Adipocyte (in vitro differentiated cells): ENCODE data around the gene CTDNEP1.
A peak's percentile ranks its signal among the peaks of the same experiment; 100 is the strongest.

ENCODE experiments used
- DNase-seq: peaks from one replicate; pipeline ENCODE4 v3.0.0-alpha.2; 2015; ENCODE audit warnings: low read depth
- H3K27me3 ChIP-seq: replicated peaks from 2 replicates; pipeline ENCODE4 v1.7.0; 2013; ENCODE audit warnings: mild to moderate bottlenecking, low read length, moderate library complexity; ENCODE audit not compliant: control insufficient read depth, insufficient read depth
- H3K36me3 ChIP-seq: 2 replicates; pipeline ENCODE4 v1.7.0; 2013; ENCODE audit warnings: low read length, mild to moderate bottlenecking, moderate library complexity; ENCODE audit not compliant: control insufficient read depth, insufficient read depth, severe bottlenecking
- H3K4me1 ChIP-seq: 2 replicates; pipeline ENCODE4 v1.7.0; 2013; ENCODE audit warnings: mild to moderate bottlenecking, low read length, moderate library complexity; ENCODE audit not compliant: control insufficient read depth, insufficient read depth
- H3K4me3 ChIP-seq: 2 replicates; pipeline ENCODE4 v1.7.0; 2013; ENCODE audit warnings: mild to moderate bottlenecking, low read length, moderate library complexity
- H3K9ac ChIP-seq: 2 replicates; pipeline ENCODE4 v1.7.0; 2013; ENCODE audit warnings: mild to moderate bottlenecking, low read length, moderate library complexity
- H3K9me3 ChIP-seq: 2 replicates; pipeline ENCODE4 v1.7.0; 2013; ENCODE audit warnings: mild to moderate bottlenecking, low read length, moderate library complexity; ENCODE audit not compliant: control insufficient read depth

CTDNEP1 gene

DNA sequence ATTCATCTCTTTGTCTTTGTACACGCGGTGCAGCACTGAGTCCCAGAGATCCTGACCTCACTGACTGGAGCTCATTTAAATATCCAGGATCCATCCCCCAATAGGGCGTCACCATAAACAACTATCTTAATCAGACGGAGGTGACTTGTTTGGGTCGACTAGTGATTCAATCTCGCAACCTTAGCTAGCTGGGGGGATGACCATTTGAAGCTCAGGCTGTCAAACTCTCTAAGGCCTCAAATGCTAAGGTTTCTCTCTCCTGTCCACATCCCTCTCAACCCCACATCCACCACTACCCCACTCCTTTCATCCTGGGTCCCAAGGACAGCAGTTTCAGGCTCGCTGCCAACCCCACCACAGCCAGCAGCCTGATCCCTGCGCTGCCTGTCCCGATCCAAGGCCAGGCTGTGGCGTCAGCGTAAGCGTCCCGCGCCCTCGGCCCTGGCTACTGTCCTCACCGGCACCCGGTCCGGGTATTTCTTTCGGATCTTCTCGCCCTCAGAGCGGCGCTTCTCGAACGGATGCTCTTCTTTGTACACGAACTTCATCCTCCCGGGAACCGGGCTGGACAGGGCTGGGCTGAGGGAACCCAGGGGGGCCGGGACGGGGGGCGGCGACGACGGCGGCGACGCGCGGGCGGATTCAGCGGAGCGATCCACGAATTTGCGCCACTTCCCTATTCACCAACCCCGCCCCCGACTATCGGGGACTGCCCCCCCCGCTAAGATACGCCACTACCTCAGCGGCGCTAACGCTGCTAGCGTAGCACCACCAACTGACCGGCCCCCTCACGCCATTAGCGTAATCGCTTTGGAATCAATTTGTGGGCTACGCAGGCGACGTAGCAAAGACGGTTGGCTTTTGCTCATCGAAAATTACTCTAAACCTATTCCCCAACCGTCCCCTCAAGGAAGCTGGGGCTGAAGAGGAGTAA is 9.5 kb downstream of the CTDNEP1 start, which contains the start of gene GABARAP:
GABARAP (minus strand) TSS at position 667 of the 934 bp plus-strand sequence; CDS start at position 548, 119 bp downstream.
- H3K9me3 ChIP-seq, result no peaks in the 10 kb centered on the region
- peak; percentile 98 for DNase-seq
- peaks cover 40% of the 10 kb centered on the region for H3K36me3 ChIP-seq
- H3K27me3 ChIP-seq, result no peaks in the 10 kb centered on the region
- H3K4me3 ChIP-seq, result peak within 1 kb of the TSS; percentile 98
- H3K4me1 ChIP-seq, result peaks cover 31% of the 10 kb centered on the region
- H3K9ac ChIP-seq, result peak within 1 kb of the TSS; percentile 99

DNA sequence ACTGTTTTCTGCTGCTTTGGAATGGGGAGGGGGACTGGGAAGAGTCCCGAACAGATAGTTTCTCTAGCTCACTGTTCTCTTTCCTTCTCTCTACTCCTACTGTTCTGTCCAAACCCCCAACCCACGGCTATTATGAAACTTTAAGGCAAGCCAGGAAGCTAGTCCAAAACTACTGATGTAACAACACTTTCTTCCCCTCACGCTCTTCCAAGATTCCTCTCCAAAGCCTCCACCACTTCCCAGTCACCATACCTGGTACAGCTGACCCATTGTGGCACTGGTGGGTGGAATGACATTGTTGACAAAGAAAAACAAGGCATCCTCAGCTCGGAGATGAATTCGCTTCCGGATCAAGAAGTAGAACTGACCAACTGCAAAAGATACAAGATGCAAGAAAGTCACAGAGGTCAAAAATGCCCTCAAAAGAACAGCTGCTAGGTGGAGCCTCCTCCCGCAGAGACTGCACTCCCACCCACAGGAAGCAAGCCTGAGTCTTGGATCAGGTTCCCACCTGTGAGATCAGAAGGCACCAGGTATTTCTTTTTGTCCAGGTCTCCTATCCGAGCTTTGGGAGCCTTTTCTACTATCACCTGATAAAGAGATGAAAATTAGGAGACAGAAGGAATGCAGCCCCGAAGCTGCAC is 10.3 kb downstream of the CTDNEP1 start:
- Histone ChIP-seq H3K4me3 (peak overlapping the region; percentile 98), H3K36me3 (peaks cover 40% of the 10 kb centered on the region), H3K27me3 (no peaks in the 10 kb centered on the region), H3K9ac (peak overlapping the region; percentile 99), H3K9me3 (no peaks in the 10 kb centered on the region), H3K4me1 (peaks cover 38% of the 10 kb centered on the region)
- no peak for DNase-seq

DNA sequence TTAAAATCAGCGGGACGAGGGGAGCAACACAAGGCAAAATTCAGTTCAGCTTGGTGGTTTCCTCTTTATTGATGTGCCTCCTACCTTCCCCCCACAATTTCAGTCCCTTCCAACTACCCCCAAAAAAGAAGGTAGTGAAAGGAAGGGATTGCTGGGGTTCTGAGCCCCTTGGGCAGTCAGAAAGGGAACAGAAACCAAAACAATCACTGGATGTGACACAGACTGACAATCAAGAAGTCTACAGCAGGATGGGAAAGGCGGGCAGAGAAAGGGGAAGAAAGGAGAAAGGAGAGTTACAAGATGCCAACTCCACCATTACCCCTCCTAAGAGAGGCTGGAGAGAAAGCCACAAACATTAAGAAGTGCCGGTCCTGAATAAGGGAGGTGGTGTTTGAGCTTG is 11.2 kb downstream of the CTDNEP1 start:
- H3K36me3 ChIP-seq, result peaks cover 42% of the 10 kb centered on the region

DNA sequence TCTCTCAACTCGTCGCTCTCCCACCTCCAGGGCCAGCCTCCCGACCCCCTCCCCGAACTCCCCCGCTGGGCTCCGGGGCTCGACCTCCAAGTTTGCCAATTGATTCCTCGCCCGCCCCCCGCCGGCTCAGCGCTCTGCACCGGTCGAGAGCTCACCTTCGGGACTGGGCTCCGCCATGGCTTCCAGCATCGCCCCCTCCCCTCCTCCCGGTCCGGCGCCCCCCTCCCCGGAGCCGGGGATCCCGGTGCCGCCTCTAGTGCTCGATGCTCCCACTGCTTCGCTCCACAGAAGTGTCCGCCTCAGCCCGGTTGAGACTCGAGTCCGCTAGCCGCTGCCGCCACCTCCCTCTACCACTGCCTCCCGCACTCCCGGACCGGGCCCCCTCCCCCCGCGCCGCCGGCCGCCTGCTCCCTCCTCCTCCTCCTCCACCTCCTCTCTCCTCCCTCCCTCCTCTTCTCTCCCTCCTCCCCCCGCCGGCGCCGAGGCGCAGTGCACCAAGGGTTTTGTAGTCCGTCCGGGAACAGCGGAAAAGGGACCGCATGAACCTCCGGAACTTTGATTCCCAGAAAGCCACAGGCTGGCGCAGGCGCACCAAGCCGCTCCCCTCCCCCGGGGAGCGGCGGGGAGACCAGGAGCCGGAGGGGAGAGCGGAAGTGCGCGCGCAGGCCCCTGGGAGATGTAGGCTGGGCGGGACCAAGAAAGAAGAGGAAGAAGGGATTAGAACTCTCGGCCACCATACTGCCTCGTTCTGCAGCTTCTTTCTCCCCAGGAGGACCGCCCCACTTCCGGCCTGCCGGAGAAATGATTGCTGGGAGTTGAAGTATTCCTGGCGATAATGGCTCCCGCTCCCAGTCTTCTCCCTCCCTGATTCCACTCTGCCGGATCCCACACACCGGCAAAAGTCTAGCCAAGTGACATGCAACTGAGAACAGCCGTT is 12.2 kb downstream of the CTDNEP1 start, which contains the start of gene PHF23:
PHF23 (minus strand) TSS at position 367 of the 937 bp plus-strand sequence; CDS start at position 189, 178 bp downstream.
- peak; percentile 99 for DNase-seq
- Histone ChIP-seq H3K36me3 (peaks cover 44% of the 10 kb centered on the region), H3K4me3 (peak within 1 kb of the TSS; percentile 98), H3K27me3 (no peaks in the 10 kb centered on the region), H3K9me3 (no peaks in the 10 kb centered on the region), H3K4me1 (peaks cover 53% of the 10 kb centered on the region), H3K9ac (peak within 1 kb of the TSS; percentile 99)

More for the DNA sequence above, 11.2 kb downstream of the CTDNEP1 start:
- DNase-seq, result no peak
- H3K27me3 ChIP-seq, result no peaks in the 10 kb centered on the region
- H3K4me1 ChIP-seq, result peaks cover 44% of the 10 kb centered on the region
- H3K4me3 ChIP-seq, result peak overlapping the region; percentile 98
- no peaks in the 10 kb centered on the region for H3K9me3 ChIP-seq
- H3K9ac ChIP-seq, result peak overlapping the region; percentile 99

DNA sequence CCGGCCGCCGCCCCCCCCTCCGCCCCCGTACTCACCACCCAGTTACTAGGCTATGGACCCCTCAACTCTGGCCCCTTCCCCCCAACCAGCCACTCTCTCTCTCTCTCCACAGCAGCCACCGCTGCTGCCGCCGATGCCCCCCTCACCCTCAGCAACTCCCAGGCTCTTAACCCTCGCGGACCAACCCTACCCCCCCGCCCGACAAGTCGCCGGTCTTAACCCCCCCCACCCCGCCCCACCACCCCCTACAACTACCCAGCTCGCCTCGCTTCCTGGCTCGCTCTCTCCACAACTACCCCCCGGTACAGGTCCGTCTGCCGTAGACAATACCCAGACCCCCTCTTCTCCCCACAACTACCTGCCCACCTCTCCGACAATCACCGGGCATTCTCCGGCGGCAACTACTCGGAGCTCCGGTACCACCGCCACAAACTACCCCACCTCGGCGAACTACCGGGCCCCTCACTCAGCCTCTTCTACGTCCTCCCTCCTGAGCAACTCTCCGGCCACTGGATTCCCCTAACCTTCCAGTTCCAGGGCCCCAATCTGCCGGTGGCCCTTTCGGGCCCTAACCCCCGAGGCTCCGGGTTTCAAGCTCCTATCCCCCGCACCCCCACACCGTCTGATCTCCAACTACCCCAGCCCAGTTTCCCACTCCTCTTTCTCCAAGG is 13.0 kb downstream of the CTDNEP1 start:
- Histone ChIP-seq H3K9ac (peak overlapping the region; percentile 98), H3K27me3 (no peaks in the 10 kb centered on the region), H3K9me3 (no peaks in the 10 kb centered on the region), H3K36me3 (peaks cover 39% of the 10 kb centered on the region), H3K4me1 (peaks cover 53% of the 10 kb centered on the region), H3K4me3 (peak overlapping the region; percentile 88)
- peak; percentile 38 for DNase-seq

DNA sequence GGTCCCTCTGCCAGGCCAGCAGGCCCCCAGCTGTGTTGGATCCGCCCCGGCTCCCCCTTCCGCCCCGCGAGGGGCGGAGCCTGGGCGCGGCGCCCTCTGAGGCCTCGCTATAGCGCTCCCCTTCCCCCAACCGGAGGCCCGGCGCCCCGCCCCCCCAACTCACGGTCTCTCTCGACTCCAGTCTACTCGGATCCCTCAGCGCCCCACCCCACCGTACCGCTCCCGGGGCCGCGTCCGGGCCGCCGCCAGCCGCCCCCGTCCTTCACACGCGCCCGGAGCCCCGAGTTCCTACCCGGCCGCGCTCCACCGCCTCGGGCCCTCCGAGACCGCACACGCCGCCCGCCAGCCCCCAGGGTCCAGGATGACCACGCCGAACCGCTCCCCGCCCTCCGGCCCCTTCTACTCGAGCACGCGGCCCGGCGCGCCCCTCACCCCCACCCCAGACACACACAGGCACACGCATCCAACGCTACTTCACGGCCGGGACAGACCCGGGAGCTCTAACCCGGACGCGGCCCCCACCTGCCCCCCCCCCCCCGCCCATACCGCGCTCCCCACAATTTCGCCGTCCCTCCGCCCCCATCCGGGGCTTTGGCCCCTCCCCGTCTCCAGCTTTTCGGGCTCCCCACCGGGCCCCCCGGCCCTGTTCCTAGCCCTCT is 13.6 kb downstream of the CTDNEP1 start:
- Histone ChIP-seq H3K4me3 (peak overlapping the region; percentile 88), H3K9ac (peak overlapping the region; percentile 98), H3K36me3 (peaks cover 39% of the 10 kb centered on the region), H3K27me3 (no peaks in the 10 kb centered on the region), H3K9me3 (no peaks in the 10 kb centered on the region), H3K4me1 (peaks cover 52% of the 10 kb centered on the region)
- DNase-seq, result peak; percentile 82

DNA sequence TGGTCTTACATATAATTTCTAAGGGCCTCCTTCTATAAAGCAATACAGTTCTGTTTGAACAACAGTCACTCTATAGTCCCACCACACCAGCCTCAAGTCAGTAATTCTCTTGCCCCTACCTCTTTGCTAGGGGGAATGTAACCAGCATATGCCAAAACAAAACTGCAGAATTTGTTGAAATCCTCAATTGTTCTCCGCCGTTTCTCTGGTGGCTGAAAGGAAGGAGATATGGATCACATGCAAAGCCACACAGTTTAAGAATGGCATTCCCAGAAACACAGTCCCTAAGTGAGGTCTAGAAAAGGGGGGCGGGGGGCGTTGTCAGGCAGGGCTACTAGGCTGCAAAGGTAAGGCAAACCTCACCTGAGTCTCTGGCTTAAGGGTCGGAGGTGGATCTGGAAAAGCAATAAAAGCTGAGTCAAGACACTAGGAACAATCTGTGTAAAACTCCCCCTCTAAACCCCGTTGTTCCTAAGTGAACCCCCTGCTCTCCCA is 14.2 kb downstream of the CTDNEP1 start:
- H3K4me1 ChIP-seq, result peaks cover 56% of the 10 kb centered on the region
- H3K27me3 ChIP-seq, result no peaks in the 10 kb centered on the region
- H3K36me3 ChIP-seq, result peaks cover 39% of the 10 kb centered on the region
- H3K9me3 ChIP-seq, result no peaks in the 10 kb centered on the region
- no peak for DNase-seq
- peak overlapping the region; percentile 95 for H3K9ac ChIP-seq
- peak overlapping the region; percentile 85 for H3K4me3 ChIP-seq

DNA sequence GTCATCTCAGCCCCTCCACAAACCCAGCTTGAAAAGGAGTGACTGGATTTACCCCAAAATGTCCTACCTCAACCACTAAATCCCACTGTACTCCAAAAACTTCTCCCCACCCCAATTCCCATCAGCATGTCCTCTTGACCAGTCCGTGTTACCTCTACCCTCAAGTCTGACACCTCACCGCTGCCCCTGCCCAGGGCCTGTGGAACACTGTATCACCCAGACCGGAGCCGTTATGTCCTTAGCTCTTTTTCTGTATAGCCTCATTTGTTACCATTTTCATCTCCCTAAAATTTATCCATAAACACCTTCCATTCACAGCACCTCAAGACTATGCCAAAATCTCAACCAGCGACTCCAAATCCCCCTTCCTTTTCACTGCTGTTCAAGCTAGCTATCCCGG is 14.7 kb downstream of the CTDNEP1 start:
- H3K9ac ChIP-seq, result peak overlapping the region; percentile 95
- peaks cover 39% of the 10 kb centered on the region for H3K36me3 ChIP-seq
- H3K9me3 ChIP-seq, result no peaks in the 10 kb centered on the region
- peaks cover 60% of the 10 kb centered on the region for H3K4me1 ChIP-seq
- DNase-seq, result no peak
- H3K4me3 ChIP-seq, result peak overlapping the region; percentile 85
- no peaks in the 10 kb centered on the region for H3K27me3 ChIP-seq

DNA sequence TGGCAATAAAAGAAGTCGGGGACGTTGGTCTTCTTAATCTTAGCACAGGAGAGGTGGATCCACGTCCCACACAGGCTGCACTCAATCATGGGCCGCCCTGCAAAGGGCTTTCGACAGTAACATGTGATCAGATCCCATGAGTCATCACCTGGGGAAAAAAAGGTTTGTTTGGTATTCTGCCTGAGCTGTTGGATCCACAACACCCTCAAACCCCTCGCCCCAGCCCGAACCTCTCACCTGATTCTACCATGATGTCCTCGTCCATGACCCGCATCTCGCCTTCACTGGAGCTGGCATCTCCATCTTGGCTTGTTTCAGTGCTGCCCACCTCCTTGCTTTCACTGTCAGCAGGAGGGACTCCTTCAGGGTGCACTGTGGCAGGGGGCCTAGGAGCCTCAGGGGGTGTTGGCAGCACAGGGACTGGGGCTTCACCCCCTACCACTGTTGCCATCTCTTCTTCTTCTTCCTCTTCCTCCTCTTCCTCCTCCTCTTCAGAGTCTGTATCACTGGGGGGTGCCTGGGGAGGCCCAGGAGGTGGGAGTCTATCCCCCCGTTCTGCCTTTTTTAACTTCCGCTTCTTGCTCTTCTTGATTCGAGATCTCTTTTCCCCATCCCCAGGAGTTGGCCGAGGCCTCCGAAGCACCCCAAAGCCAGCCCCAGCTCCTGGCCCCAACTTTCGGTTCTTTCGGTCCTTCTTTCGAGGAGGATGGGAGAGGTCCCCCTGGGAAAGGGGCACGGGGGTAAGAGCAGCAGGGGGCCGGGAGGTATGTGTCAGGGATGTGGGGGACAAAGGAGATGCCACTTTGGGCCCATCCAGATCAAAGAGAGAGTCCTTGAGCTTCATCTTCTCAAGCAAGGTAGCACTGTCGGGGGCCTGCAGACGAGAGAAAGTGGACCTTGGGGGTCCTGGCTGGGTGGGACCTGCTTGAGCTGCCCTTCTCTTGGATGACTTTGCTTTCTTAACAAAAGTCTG is 15.6 kb downstream of the CTDNEP1 start:
- Histone ChIP-seq H3K4me3 (no peak overlapping the region), H3K27me3 (no peaks in the 10 kb centered on the region), H3K9me3 (no peaks in the 10 kb centered on the region), H3K9ac (peak overlapping the region; percentile 95), H3K36me3 (peaks cover 39% of the 10 kb centered on the region), H3K4me1 (peaks cover 53% of the 10 kb centered on the region)
- peak; percentile 24 for DNase-seq
